Islet of Langerhans (tissue), 1 donor: ENCODE results near the gene PTPRCAP.

ENCODE experiments used
- FAIRE-seq: peaks from one replicate; lab custom pipeline; 2011; peaks lifted over from hg19 to GRCh38; lab: Jason Lieb, UNC

The PTPRCAP gene

GRCh38 chr11:67395555-67396258 is 41.8 kb downstream of the PTPRCAP start:
- FAIRE-seq = no peak

GRCh38 chr11:67393990-67394389 is 43.5 kb downstream of the PTPRCAP start:
- FAIRE-seq = no peak

- FAIRE-seq = no peak
Observed at GRCh38 chr11:67393437-67393836, 44.0 kb downstream of the PTPRCAP start.

GRCh38 chr11:67392183-67392715 is 45.2 kb downstream of the PTPRCAP start:
- FAIRE-seq = no peak

GRCh38 chr11:67391304-67392182 is 45.9 kb downstream of the PTPRCAP start, which contains the start of gene RAD9A:
Gene RAD9A, plus strand, starts transcription at chr11:67391986. Its CDS starts 59 bp downstream, at chr11:67392045.
- no peak for FAIRE-seq

GRCh38 chr11:67390947-67391303 is 46.6 kb downstream of the PTPRCAP start:
- no peak for FAIRE-seq

GRCh38 chr11:67389477-67389876 is 48.0 kb downstream of the PTPRCAP start:
- FAIRE-seq = no peak

GRCh38 chr11:67387518-67387917 is 50.0 kb downstream of the PTPRCAP start:
- FAIRE-seq = no peak

GRCh38 chr11:67387069-67387468 is 50.4 kb downstream of the PTPRCAP start:
- FAIRE-seq = no peak
